Endothelial cell of umbilical vein (primary cell): Measurements from ENCODE around the gene DISP2. TPM values are rescaled to one million over a fixed set of nuclear protein-coding genes. Genes with fewer than 3 reads are reported as not detected.

Source experiments
- BruUV-seq: library from RNA; stranded (reverse); fragments of 400-500 nt; replicated peaks from 2 replicates; lab custom pipeline; 2021; lab: Mats Ljungman, UMichigan
- CTCF ChIA-PET: fragments of 300-600, 350-600 bp; sonication (Branson Sonifier 250); formaldehyde crosslinking; loops from one replicate; lab custom pipeline; 2021; ENCODE audit warnings: antibody characterized with exemption, inconsistent platforms; lab: Charles Lee
- POLR2A ChIA-PET: fragments of 300-600, 350-600 bp; sonication (Branson Sonifier 250); formaldehyde crosslinking; loops from one replicate; lab custom pipeline; 2021; ENCODE audit warnings: antibody characterized with exemption, inconsistent platforms; lab: Charles Lee
- DNase-seq: peaks from one replicate; pipeline ENCODE4 v3.0.0-alpha.2; 2011; ENCODE audit warnings: low read depth, low spot score
- FAIRE-seq: peaks from 2 replicates; lab custom pipeline; 2011; peaks lifted over from hg19 to GRCh38; lab: Jason Lieb, UNC
- H2AFZ ChIP-seq: 2 replicates; pipeline ENCODE4 v1.6.0; 2012; ENCODE audit warnings: low read depth, low read length, control low read depth, inconsistent platforms
- H3K27ac ChIP-seq: 2 replicates; pipeline ENCODE4 v1.5.1; 2011; ENCODE audit warnings: low read depth, mild to moderate bottlenecking, control low read depth, low read length, moderate library complexity; ENCODE audit not compliant: insufficient read depth
- H3K27me3 ChIP-seq, 2 experiments: 2 replicates each; pipeline versions ENCODE4 v1.6.0 to v1.6.1; 2011; ENCODE audit warnings: low read length in 2 of 2, mixed read lengths in 1 of 2; ENCODE audit not compliant: control insufficient read depth in 2 of 2, insufficient read depth in 2 of 2
- H3K36me3 ChIP-seq, 2 experiments: 2 replicates in 1 of 2; 3 replicates in 1 of 2; pipeline ENCODE4 v1.5.1; 2011; ENCODE audit warnings: low read length in 2 of 2, mild to moderate bottlenecking in 1 of 2, moderate library complexity in 1 of 2; ENCODE audit not compliant: control insufficient read depth in 2 of 2, insufficient read depth in 2 of 2; ENCODE audit errors: extremely low read depth in 1 of 2
- H3K4me1 ChIP-seq: 3 replicates; pipeline ENCODE4 v1.5.1; 2011; ENCODE audit warnings: mild to moderate bottlenecking, low read length; ENCODE audit not compliant: control insufficient read depth, insufficient read depth; ENCODE audit errors: extremely low read depth
- H3K4me2 ChIP-seq: 2 replicates; pipeline ENCODE4 v1.6.1; 2011; ENCODE audit warnings: low read length, control low read depth, mixed read lengths; ENCODE audit not compliant: insufficient read depth
- H3K4me3 ChIP-seq, 3 experiments: fragments of 200-600 bp in 1 of 3; sonication (generic), shearing (Covaris generic) in 1 of 3; replicated peaks in 1 of 3; 2 replicates each; pipeline ENCODE4 v1.5.1; 2011 to 2016; ENCODE audit warnings: control low read depth in 3 of 3, low read length in 3 of 3, mild to moderate bottlenecking in 2 of 3, inconsistent platforms in 1 of 3, low read depth in 1 of 3, moderate library complexity in 1 of 3; ENCODE audit not compliant: insufficient read depth in 1 of 3
- H3K79me2 ChIP-seq: 2 replicates; pipeline ENCODE4 v1.6.0; 2012; ENCODE audit warnings: low read length, inconsistent platforms; ENCODE audit not compliant: control insufficient read depth, insufficient read depth
- H3K9ac ChIP-seq: replicated peaks from 2 replicates; pipeline ENCODE3; 2011; ENCODE audit warnings: low read length, control low read depth; ENCODE audit not compliant: insufficient read depth; ENCODE audit errors: extremely low read depth
- H3K9me1 ChIP-seq: replicated peaks from 3 replicates; pipeline ENCODE4 v1.6.0; 2011; ENCODE audit warnings: mild to moderate bottlenecking, low read length; ENCODE audit not compliant: control insufficient read depth, insufficient read depth; ENCODE audit errors: extremely low read depth
- H3K9me3 ChIP-seq: replicated peaks from 2 replicates; pipeline ENCODE4 v1.5.1; 2012; ENCODE audit warnings: low read length, inconsistent platforms; ENCODE audit not compliant: control insufficient read depth, insufficient read depth
- H4K20me1 ChIP-seq: replicated peaks from 2 replicates; pipeline ENCODE3; 2011; ENCODE audit warnings: mild to moderate bottlenecking, low read length; ENCODE audit not compliant: control insufficient read depth, insufficient read depth; ENCODE audit errors: extremely low read depth
- CTCF ChIP-seq, 2 donors: IDR thresholded peaks; 1 replicate in 1 of 2; 2 replicates in 1 of 2; pipeline ENCODE4 v1.5.1; 2011; ENCODE audit warnings: low read length in 2 of 2, mild to moderate bottlenecking in 2 of 2, moderate library complexity in 2 of 2, control low read depth in 1 of 2, inconsistent platforms in 1 of 2, low read depth in 1 of 2; ENCODE audit not compliant: insufficient read depth in 1 of 2; ENCODE audit errors: extremely low read depth in 1 of 2
- EZH2 ChIP-seq: IDR thresholded peaks from 2 replicates; pipeline ENCODE4 v1.6.1; 2012; ENCODE audit warnings: borderline replicate concordance, low read depth, mild to moderate bottlenecking, moderate library complexity, low read length, inconsistent platforms; ENCODE audit not compliant: severe bottlenecking
- FOS ChIP-seq: IDR thresholded peaks from 2 replicates; pipeline ENCODE4 v1.6.1; 2011; ENCODE audit warnings: mild to moderate bottlenecking, low read length, moderate library complexity, borderline replicate concordance; ENCODE audit not compliant: insufficient read depth
- GATA2 ChIP-seq: IDR thresholded peaks from 2 replicates; pipeline ENCODE4 v1.7.0; 2011; ENCODE audit warnings: low read depth, mild to moderate bottlenecking, moderate library complexity, mixed read lengths, low read length; ENCODE audit not compliant: insufficient read length, insufficient read depth
- JUN ChIP-seq: IDR thresholded peaks from 2 replicates; pipeline ENCODE4 v1.6.1; 2011; ENCODE audit warnings: borderline replicate concordance, low read depth; ENCODE audit not compliant: insufficient read length, insufficient read depth
- MYC ChIP-seq: IDR thresholded peaks from one replicate; pipeline ENCODE4 v1.6.1; 2011; ENCODE audit warnings: mild to moderate bottlenecking, low read depth, low read length
- POLR2A ChIP-seq: IDR thresholded peaks from 2 replicates; pipeline ENCODE4 v1.6.1; 2012; ENCODE audit warnings: low read depth, mild to moderate bottlenecking, control low read depth, low read length
- POLR2AphosphoS5 ChIP-seq: IDR thresholded peaks from 2 replicates; pipeline ENCODE4 v1.6.1; 2012; ENCODE audit warnings: low read depth, mild to moderate bottlenecking, control low read depth, low read length, moderate library complexity; ENCODE audit not compliant: insufficient read depth
- dilution Hi-C: fragments of 300-500 bp; cut with MboI; formaldehyde crosslinking; loops from one replicate; pipeline ENCODE4 v1.15.0; 2019; ENCODE audit warnings: low sequenced_read_pairs; ENCODE audit not compliant: extremely low pct_ligation_motif_present
- intact Hi-C: fragments of 100-400 bp; cut with micrococcal nuclease; formaldehyde crosslinking; loops from one replicate; pipeline ENCODE4 v1.10.0; 2022
- polyA plus RNA-seq, 4 experiments: library from polyadenylated mRNA; depleted of rRNA in 3 of 4; stranded (reverse) in 3 of 4; unstranded in 1 of 4; fragments of >200 nt; gene quantifications; 2 replicates each; pipeline versions ENCODE4 v1.2.1 to v1.2.3, GENCODE V29; 2011 to 2012; ENCODE audit warnings: missing spikeins in 1 of 4
- total RNA-seq: library from RNA; stranded (reverse); gene quantifications from 2 replicates; pipeline ENCODE4 v1.2.3, GENCODE V29; 2021
- TF ChIP-seq, protein P1 (sequence below): IDR thresholded peaks from 2 replicates; pipeline ENCODE4 v1.6.1; 2011; ENCODE audit not compliant: insufficient read depth, insufficient read length

Gene DISP2
- total and polyA plus RNA-seq, 2 donors (not counting 3 experiments of a cell fraction or from before 2014, with no cell fraction given) = 0.10 to 1.2 TPM

DNA sequence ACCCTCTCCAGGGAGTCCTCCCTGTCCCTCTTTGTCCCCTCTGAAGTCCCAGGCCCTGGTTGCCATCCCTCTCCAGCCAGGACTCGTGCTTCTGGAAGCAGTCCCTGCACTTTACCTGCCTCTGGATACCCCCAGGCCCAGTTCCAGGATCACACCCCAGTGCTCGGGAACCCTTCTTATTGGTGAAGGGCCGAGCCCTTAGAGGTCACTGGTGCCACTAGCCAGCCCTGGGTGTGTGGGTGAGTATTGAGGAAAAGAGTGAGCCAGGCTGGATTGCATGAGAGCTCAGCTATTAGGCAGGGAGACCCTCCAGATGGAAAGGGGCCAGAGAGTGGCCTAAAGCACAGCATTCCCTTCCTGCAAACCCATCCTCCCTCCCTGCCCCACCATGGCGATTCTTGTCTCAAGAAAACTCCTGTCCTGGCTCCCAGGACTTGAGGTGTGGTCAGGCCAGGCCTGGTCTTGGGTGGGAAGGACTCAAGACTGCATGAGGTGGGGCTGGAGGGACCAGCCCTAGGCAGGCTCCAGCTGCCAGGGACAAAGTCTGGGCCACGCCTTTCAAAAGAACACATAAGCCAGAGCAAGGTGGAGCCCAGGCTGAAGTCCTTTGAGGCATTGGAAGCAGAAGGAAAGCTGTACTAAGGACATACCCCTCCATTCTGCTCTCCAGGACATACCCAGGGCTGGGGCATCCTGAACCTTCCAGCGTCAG lies 12.0 kb upstream of the DISP2 start:
- dilution Hi-C loops = no loop called here
- no peak overlapping the region for H3K4me2 ChIP-seq
- no peak for TF ChIP-seq CTCF (IDR thresholded peaks at IDR 0.05; ENCODE audit: extremely low read depth in 1 of 2, insufficient read depth in 1 of 2, low read depth in 1 of 2, low read length in 2 of 2)
- TF ChIP-seq FOS = no peak
- TF ChIP-seq EZH2 = no peak
- TF ChIP-seq, protein P1, sequence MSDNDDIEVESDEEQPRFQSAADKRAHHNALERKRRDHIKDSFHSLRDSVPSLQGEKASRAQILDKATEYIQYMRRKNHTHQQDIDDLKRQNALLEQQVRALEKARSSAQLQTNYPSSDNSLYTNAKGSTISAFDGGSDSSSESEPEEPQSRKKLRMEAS = no peak
- no peak for TF ChIP-seq POLR2AphosphoS5
- no peak for TF ChIP-seq MYC
- TF ChIP-seq GATA2 = no peak
- no peak for TF ChIP-seq JUN
- no peak for TF ChIP-seq POLR2A
- peaks cover 29% of the 10 kb centered on the region for H3K4me1 ChIP-seq
- H3K9me1 ChIP-seq = no peaks in the 10 kb centered on the region
- H3K9ac ChIP-seq = no peak overlapping the region
- H4K20me1 ChIP-seq = no peaks in the 10 kb centered on the region
- ChIA-PET POLR2A (no interaction called here), CTCF (interaction anchor here (1.6 to 3.2 kb wide), 4 partner anchors 11 to 77 kb away, joined by 9 to 66 read pairs (median 36); partner anchors contain the start of gene DISP2)
- no peaks in the 10 kb centered on the region for H3K79me2 ChIP-seq
- DNase-seq (no peak), FAIRE-seq (no peak)
- BruUV-seq = no TSS peak
- H3K27me3 ChIP-seq = peaks cover 0 to 2% of the 10 kb centered on the region in 2 experiments
- intact Hi-C loops = no loop called here
- H3K36me3 ChIP-seq = no peaks in the 10 kb centered on the region
- H3K9me3 ChIP-seq = no peaks in the 10 kb centered on the region
- no peak overlapping the region for H3K4me3 ChIP-seq
- H3K27ac ChIP-seq = no peak overlapping the region
- no peak overlapping the region for H2AFZ ChIP-seq
